SU-DHL-6 (cell line): ENCODE measurements around the gene PLEKHA6.

ENCODE experiments used
- CTCF ChIP-seq: fragments of 200-600 bp; sonication (generic); IDR thresholded peaks from one replicate; pipeline ENCODE4 v1.5.1; 2017; ENCODE audit warnings: antibody characterized with exemption, mild to moderate bottlenecking, low read length, moderate library complexity; ENCODE audit not compliant: insufficient read depth, poor library complexity, severe bottlenecking
- EZH2phosphoT487 ChIP-seq: fragments of 200-600 bp; sonication (generic), shearing (Covaris generic); conservative IDR thresholded peaks from 2 replicates; pipeline ENCODE4 v1.6.1; 2018; ENCODE audit warnings: mild to moderate bottlenecking, antibody characterized with exemption, low read length, moderate library complexity, mixed read lengths

GRCh38 chr1:204334455-204334854 is 25.3 kb downstream of the PLEKHA6 start:
- TF ChIP-seq EZH2phosphoT487 (no peak), CTCF (no peak)
